Stimulated activated CD4-positive, alpha-beta T cell treated with anti-CD3 and anti-CD28 coated beads, Interleukin-12 subunit alpha, Interleukin-12 subunit beta, amount 100 ng/mL, for 48 hours (primary cell): Measurements from ENCODE around the gene TTC14.

Source experiments
- DNase-seq, 3 donors: peaks; one replicate each; pipeline ENCODE4 v3.0.0-alpha.2; 2020; ENCODE audit warnings: low read depth in 2 of 3, low spot score in 1 of 3

The TTC14 gene

DNA sequence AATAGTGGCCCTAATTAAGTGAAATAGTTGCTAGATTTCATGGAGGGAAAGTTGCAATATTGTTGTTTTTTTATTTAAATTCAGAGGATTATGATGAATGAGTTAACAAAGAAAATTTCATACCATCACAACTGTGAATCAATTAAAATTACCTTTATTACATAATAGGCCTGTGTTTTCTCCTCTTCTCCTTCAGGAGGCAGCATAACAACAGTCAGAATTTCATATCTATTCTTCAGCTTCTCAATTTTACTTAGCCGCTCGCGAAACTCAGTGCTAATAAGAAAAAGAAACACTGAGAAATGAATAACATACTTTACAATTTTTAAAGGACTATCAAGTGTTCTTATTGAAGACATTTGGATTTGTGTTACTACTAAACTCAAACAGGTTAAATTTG is 29.4 kb downstream of the TTC14 start:
- DNase-seq = no peak

DNA sequence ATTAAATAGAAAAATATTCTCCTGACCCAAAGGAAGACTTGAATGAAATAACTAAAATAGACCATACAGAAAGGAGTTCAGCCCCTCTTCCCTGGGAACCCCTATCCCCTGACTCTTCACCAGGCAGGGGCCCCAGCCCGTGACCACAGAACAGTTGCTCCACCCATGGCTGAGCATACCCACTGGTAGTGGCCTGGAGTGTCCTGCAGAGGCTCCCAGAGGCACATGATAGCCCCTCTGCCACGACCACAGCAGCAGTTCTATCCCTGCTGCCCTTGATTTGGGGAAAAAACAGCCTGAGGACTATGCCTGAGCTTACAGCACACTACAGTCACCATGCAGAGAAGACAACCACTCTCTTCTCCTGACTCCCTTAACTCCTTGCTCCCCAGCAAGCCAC is 31.8 kb downstream of the TTC14 start:
- DNase-seq = no peak

DNA sequence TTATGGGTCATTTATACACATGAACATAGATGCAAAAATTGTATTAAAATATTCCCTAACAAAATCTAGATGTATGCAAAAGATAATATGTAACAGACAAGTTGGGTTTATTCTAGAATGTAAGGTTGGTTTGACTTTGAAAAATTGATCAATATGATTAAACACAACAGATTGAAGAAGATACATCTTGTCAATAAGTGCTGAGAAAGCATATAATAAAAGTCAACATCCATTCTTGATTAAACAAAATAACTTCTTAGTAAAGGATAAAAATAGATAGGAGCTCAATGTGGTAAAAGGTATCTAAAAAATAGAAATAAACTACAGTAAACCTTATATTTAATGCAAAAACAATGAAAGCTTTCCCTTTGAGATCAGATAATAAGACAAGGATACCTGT is 39.0 kb downstream of the TTC14 start:
- no peak for DNase-seq

- DNase-seq = no peak
Measured at GRCh38 chr3:180646187-180646790, 44.3 kb downstream of the TTC14 start.

- no peak for DNase-seq
Measured at GRCh38 chr3:180656406-180656805, 54.4 kb downstream of the TTC14 start.

DNA sequence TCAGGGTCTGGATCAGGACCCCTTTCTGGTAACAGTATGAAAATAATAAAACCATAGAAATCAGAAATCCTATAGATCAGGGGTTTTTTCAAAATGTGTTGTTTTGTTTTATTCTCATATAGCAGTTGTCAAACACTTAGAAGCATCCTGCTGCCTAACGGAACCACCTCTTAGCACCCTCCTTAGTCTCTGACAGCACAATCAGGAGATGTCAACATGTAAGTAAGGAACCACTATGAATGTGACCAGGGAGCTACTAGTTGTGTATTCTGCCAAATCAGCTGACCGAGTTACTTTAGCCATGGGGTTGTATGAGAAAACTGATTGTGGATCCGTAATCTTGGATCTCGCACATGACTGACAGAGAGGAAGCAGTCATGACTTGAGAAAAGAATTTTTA is 55.1 kb downstream of the TTC14 start:
- DNase-seq = no peak
